ENCODE measurements around the gene NR4A2. TPM values are rescaled to one million over a fixed set of nuclear protein-coding genes. Genes with fewer than 3 reads are reported as not detected.

Gene NR4A2
- total RNA-seq, 1 experiment from 2014 or later, result 2.6 TPM

GRCh38 chr2:156342254-156343095 lies 10.0 kb upstream of the NR4A2 start:
- Mint-ChIP-seq H3K36me3 (ENCODE audit: insufficient read depth, unreplicated experiment) (peaks cover 5% of the 10 kb centered on the region), H3K4me3 (ENCODE audit: unreplicated experiment) (peak overlapping the region; percentile 91), H3K9me3 (ENCODE audit: unreplicated experiment) (no peaks in the 10 kb centered on the region), H3K27ac (ENCODE audit: low read depth, unreplicated experiment) (peak overlapping the region; percentile 98), H3K4me1 (ENCODE audit: insufficient read depth, unreplicated experiment) (peaks cover 19% of the 10 kb centered on the region), H3K27me3 (ENCODE audit: insufficient read depth, unreplicated experiment) (no peaks in the 10 kb centered on the region)
- TSS peak; percentile 70 for BruUV-seq (replicated peaks)
- CTCF ChIA-PET, result interaction anchor here (0.5 to 2.2 kb wide), 7 partner anchors 7 to 964 kb away, joined by 3 to 6 read pairs (median 5); no protein-coding TSS in a partner anchor
- DNase-seq (ENCODE audit: unreplicated experiment), result peak; percentile 95
- no peak for TF ChIP-seq CTCF (IDR thresholded peaks at IDR 0.05; ENCODE audit: unreplicated experiment)
- POLR2A ChIA-PET, result interaction anchor here (0.6 to 6.8 kb wide), 17 partner anchors 9 to 1527 kb away, joined by 3 to 90 read pairs (median 5); partner anchors contain the start of genes GPD2 and NR4A2
- intact Hi-C loops (cut with micrococcal nuclease), result loop anchor here (1.0 kb wide), 1 partner anchor 58 kb away; no protein-coding TSS in a partner anchor

GRCh38 chr2:156341452-156342253 lies 9.1 kb upstream of the NR4A2 start:
- Mint-ChIP-seq H3K4me3 (ENCODE audit: unreplicated experiment) (peak overlapping the region; percentile 91), H3K27me3 (ENCODE audit: insufficient read depth, unreplicated experiment) (no peaks in the 10 kb centered on the region), H3K36me3 (ENCODE audit: insufficient read depth, unreplicated experiment) (peaks cover 5% of the 10 kb centered on the region), H3K9me3 (ENCODE audit: unreplicated experiment) (no peaks in the 10 kb centered on the region), H3K4me1 (ENCODE audit: insufficient read depth, unreplicated experiment) (peaks cover 16% of the 10 kb centered on the region), H3K27ac (ENCODE audit: low read depth, unreplicated experiment) (peak overlapping the region; percentile 98)
- no peak for TF ChIP-seq CTCF (IDR thresholded peaks at IDR 0.05; ENCODE audit: unreplicated experiment)
- intact Hi-C loops (cut with micrococcal nuclease), result loop anchor here (1.0 to 2.0 kb wide), 2 partner anchors 59 to 95 kb away; partner anchors contain the start of gene GPD2
- CTCF ChIA-PET, result interaction anchor here (0.5 to 2.3 kb wide), 11 partner anchors 58 to 1168 kb away, joined by 3 to 15 read pairs (median 4); partner anchors contain the start of gene GPD2
- peak; percentile 98 for DNase-seq (ENCODE audit: unreplicated experiment)
- no TSS peak for BruUV-seq (replicated peaks)
- POLR2A ChIA-PET, result interaction anchor here (0.6 to 6.8 kb wide), 25 partner anchors 9 to 865 kb away, joined by 3 to 90 read pairs (median 5); partner anchors contain the start of genes GPD2 and NR4A2

- H3K27me3 Mint-ChIP-seq (ENCODE audit: insufficient read depth, unreplicated experiment), result no peaks in the 10 kb centered on the region
- intact Hi-C loops (cut with micrococcal nuclease), result loop anchor here (2.0 kb wide), 1 partner anchor 96 kb away; the partner anchor contains the start of gene GPD2
- TSS peak; percentile 54 for BruUV-seq (replicated peaks)
- peaks cover 13% of the 10 kb centered on the region for H3K4me1 Mint-ChIP-seq (ENCODE audit: insufficient read depth, unreplicated experiment)
- H3K9me3 Mint-ChIP-seq (ENCODE audit: unreplicated experiment), result no peaks in the 10 kb centered on the region
- no peak for TF ChIP-seq CTCF (IDR thresholded peaks at IDR 0.05; ENCODE audit: unreplicated experiment)
- CTCF ChIA-PET, result interaction anchor here (0.5 to 2.3 kb wide), 18 partner anchors 16 to 1168 kb away, joined by 3 to 15 read pairs (median 3); partner anchors contain the start of gene GPD2
- DNase-seq (ENCODE audit: unreplicated experiment), result no peak
- H3K27ac Mint-ChIP-seq (ENCODE audit: low read depth, unreplicated experiment), result peak overlapping the region; percentile 98
- POLR2A ChIA-PET, result interaction anchor here (0.6 to 6.8 kb wide), 23 partner anchors 8 to 833 kb away, joined by 3 to 90 read pairs (median 4); partner anchors contain the start of genes GPD2 and NR4A2
- H3K36me3 Mint-ChIP-seq (ENCODE audit: insufficient read depth, unreplicated experiment), result peaks cover 5% of the 10 kb centered on the region
- H3K4me3 Mint-ChIP-seq (ENCODE audit: unreplicated experiment), result peak overlapping the region; percentile 91
Measured at GRCh38 chr2:156340804-156341451, 8.4 kb upstream of the NR4A2 start.

All from MCF 10A (cell line).